Parathyroid adenoma (tissue), 2 donors: ENCODE results near the gene ARGFX.

Experiments used
- H2AFZ ChIP-seq: fragments of 300-600 bp; sonication (generic); one replicate; pipeline ENCODE4 v1.7.0; 2017; ENCODE audit warnings: antibody characterized with exemption, mild to moderate bottlenecking
- H3K27ac ChIP-seq: fragments of 300-600 bp; sonication (generic); one replicate; pipeline ENCODE4 v1.7.0; 2017
- H3K27me3 ChIP-seq: fragments of 300-600 bp; sonication (generic); one replicate; pipeline ENCODE4 v1.7.0; 2017; ENCODE audit warnings: low read length; ENCODE audit not compliant: control insufficient read depth, insufficient read depth
- H3K36me3 ChIP-seq: fragments of 300-600 bp; sonication (generic); one replicate; pipeline ENCODE4 v1.7.0; 2017; ENCODE audit warnings: low read length; ENCODE audit not compliant: control insufficient read depth, insufficient read depth
- H3K4me1 ChIP-seq: fragments of 300-600 bp; sonication (generic); one replicate; pipeline ENCODE4 v1.7.0; 2017; ENCODE audit warnings: control low read depth
- H3K4me2 ChIP-seq: fragments of 300-600 bp; sonication (generic); one replicate; pipeline ENCODE4 v1.7.0; 2017; ENCODE audit warnings: low read length
- H3K4me3 ChIP-seq: fragments of 300-600 bp; sonication (generic); one replicate; pipeline ENCODE4 v1.7.0; 2017; ENCODE audit warnings: low read depth, low read length
- H3K79me2 ChIP-seq: fragments of 300-600 bp; sonication (generic); one replicate; pipeline ENCODE4 v1.7.0; 2017; ENCODE audit warnings: control low read depth
- H3K9ac ChIP-seq: fragments of 300-600 bp; sonication (generic); one replicate; pipeline ENCODE4 v1.7.0; 2017; ENCODE audit warnings: mild to moderate bottlenecking
- H3K9me3 ChIP-seq: fragments of 300-600 bp; sonication (generic); one replicate; pipeline ENCODE4 v1.7.0; 2017; ENCODE audit warnings: low read length; ENCODE audit not compliant: control insufficient read depth
- TF ChIP-seq, protein P1 (sequence below): fragments of 300-600 bp; sonication (generic); IDR thresholded peaks from one replicate; pipeline ENCODE4 v1.7.0; 2017; ENCODE audit warnings: antibody characterized with exemption, mild to moderate bottlenecking
- donor health status: primary hyperparathyroidism.

Gene ARGFX

DNA sequence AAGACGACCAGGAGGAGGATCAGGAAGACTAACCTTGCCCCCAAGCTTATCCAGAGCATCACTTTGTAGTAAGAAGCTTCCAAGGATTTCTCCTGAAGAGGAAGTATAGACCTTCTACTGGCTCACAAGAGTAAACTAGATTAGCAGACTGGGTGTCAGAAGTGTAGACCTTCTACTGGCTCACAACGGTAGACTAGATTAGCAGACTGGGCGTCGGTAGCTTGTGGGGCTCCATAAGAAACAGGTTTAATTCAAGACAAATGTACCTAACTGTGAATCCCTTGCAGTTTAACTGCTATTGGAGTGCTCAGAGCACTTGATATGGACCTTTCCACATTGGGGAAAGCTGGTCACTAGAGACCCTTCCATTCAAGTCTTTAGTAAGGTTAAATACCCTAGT is 38.4 kb downstream of the ARGFX start:
- H3K4me1 ChIP-seq, result peaks cover 19% of the 10 kb centered on the region
- H3K9me3 ChIP-seq, result no peaks in the 10 kb centered on the region
- TF ChIP-seq, protein P1, sequence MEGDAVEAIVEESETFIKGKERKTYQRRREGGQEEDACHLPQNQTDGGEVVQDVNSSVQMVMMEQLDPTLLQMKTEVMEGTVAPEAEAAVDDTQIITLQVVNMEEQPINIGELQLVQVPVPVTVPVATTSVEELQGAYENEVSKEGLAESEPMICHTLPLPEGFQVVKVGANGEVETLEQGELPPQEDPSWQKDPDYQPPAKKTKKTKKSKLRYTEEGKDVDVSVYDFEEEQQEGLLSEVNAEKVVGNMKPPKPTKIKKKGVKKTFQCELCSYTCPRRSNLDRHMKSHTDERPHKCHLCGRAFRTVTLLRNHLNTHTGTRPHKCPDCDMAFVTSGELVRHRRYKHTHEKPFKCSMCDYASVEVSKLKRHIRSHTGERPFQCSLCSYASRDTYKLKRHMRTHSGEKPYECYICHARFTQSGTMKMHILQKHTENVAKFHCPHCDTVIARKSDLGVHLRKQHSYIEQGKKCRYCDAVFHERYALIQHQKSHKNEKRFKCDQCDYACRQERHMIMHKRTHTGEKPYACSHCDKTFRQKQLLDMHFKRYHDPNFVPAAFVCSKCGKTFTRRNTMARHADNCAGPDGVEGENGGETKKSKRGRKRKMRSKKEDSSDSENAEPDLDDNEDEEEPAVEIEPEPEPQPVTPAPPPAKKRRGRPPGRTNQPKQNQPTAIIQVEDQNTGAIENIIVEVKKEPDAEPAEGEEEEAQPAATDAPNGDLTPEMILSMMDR, result no peak
- H3K27me3 ChIP-seq, result no peaks in the 10 kb centered on the region
- no peaks in the 10 kb centered on the region for H3K36me3 ChIP-seq
- H3K4me2 ChIP-seq, result no peak overlapping the region
- H2AFZ ChIP-seq, result no peak overlapping the region
- H3K27ac ChIP-seq, result no peak overlapping the region
- no peak overlapping the region for H3K9ac ChIP-seq
- H3K79me2 ChIP-seq, result no peaks in the 10 kb centered on the region
- H3K4me3 ChIP-seq, result no peak overlapping the region
